Psoas muscle (tissue), 8 donors: ENCODE measurements around the gene ANKRD55. TPM values are rescaled to one million over a fixed set of nuclear protein-coding genes. Genes with fewer than 3 reads are reported as not detected.

Experiments
- ATAC-seq, 4 donors: fragments of 200-7000 bp; cut with Tn5 transposase; one replicate each; pipeline ENCODE4 v1.9.1; 2020; ENCODE audit warnings: moderate library complexity in 3 of 4, mild to moderate bottlenecking in 2 of 4
- DNase-seq, 2 donors: peaks; one replicate each; pipeline ENCODE4 v3.0.0-alpha.2; 2020
- H3K27ac ChIP-seq: fragments of 200-600 bp; one replicate; pipeline ENCODE4 v1.8.0; 2022
- H3K27me3 ChIP-seq, 3 donors: fragments of 200-600 bp in 1 of 3; one replicate each; pipeline versions ENCODE4 v1.6.1 to v1.8.0; 2013 to 2022; ENCODE audit warnings: low read length in 2 of 3, mild to moderate bottlenecking in 2 of 3, moderate library complexity in 1 of 3; ENCODE audit not compliant: insufficient read depth in 3 of 3
- H3K36me3 ChIP-seq, 2 donors: fragments of 200-600 bp in 1 of 2; one replicate each; pipeline versions ENCODE4 v1.6.1 to v1.8.0; 2013 to 2022; ENCODE audit warnings: low read depth in 1 of 2, mild to moderate bottlenecking in 1 of 2, moderate library complexity in 1 of 2; ENCODE audit not compliant: insufficient read depth in 1 of 2
- H3K4me1 ChIP-seq: fragments of 200-600 bp; one replicate; pipeline ENCODE4 v1.8.0; 2022
- H3K4me3 ChIP-seq: fragments of 200-600 bp; one replicate; pipeline ENCODE4 v1.8.0; 2022; ENCODE audit warnings: mild to moderate bottlenecking
- H3K9me3 ChIP-seq: fragments of 200-600 bp; one replicate; pipeline ENCODE4 v1.8.0; 2022
- CTCF ChIP-seq: fragments of 200-600 bp; IDR thresholded peaks from one replicate; pipeline ENCODE4 v1.8.0; 2022; ENCODE audit warnings: antibody characterized with exemption
- WGBS, 3 donors: extraction: QIAGEN DNeasy Blood & Tissue Kit; methylation state at CpG; one replicate each; pipeline versions ENCODE4 v1.1.6 to v1.1.7; 2013; 5-methylcytosine and 5-hydroxymethylcytosine counted together
- intact Hi-C, 2 donors: fragments of 100-400 bp; cut with DNase I; formaldehyde crosslinking; loops; one replicate each; pipeline versions ENCODE4 v1.11.0 to v1.14.2; 2022
- polyA plus RNA-seq, 3 donors: library from polyadenylated mRNA; stranded (reverse); fragments of 200-250 nt; gene quantifications; one replicate each; pipeline ENCODE4 v1.2.3, GENCODE V29; 2013
- total RNA-seq, 4 donors: library from RNA; stranded (reverse); fragmentation: NEBNext Ultra II Directional in 2 of 4; extraction: Animal tissue kit (Norgen Biotek cat#: 25700) in 2 of 4; gene quantifications; one replicate each; pipeline versions ENCODE4 v1.2.1 to v1.2.4, GENCODE V29; 2021 to 2023
- donor health status: healthy with polysubstance abuse.
- donor health status: DM: no; HTN: no; CAD: no; lungs with moderate emphysema.
- donor health status: Bipolar disorder and iron deficiency.
- donor health status: healthy.
- donor health status: DM: yes; HTN: yes; CAD: no.
- donor health status: DM: no; HTN: no; CAD: no.
- donor health status: DM: no; HTN: no; CAD: no.
- donor health status: DM: yes; HTN: yes; CAD: no.

Gene ANKRD55
- total and polyA plus RNA-seq, 7 donors = 0.01 to 0.04 TPM; not detected in 5

GRCh38 chr5:56130664-56131063 lies 102.5 kb downstream of the ANKRD55 start:
- ATAC-seq (no peak), DNase-seq (no peak)
- intact Hi-C loops = no loop called here
- Histone ChIP-seq H3K27ac (no peak overlapping the region), H3K4me3 (no peak overlapping the region), H3K9me3 (peaks cover 9% of the 10 kb centered on the region), H3K4me1 (no peaks in the 10 kb centered on the region), H3K36me3 (no peaks in the 10 kb centered on the region), H3K27me3 (no peaks in the 10 kb centered on the region)
- no peak for TF ChIP-seq CTCF
- 96 to 99% (median 98%) methylated on average over 2 of the region's 2 CpGs for WGBS, 3 donors

- DNase-seq (no peak), ATAC-seq (no peak)
- WGBS, 3 donors = 77 to 82% (median 77%) methylated on average over 4 of the region's 4 CpGs
- no peak overlapping the region for H3K4me3 ChIP-seq
- H3K9me3 ChIP-seq = peaks cover 9% of the 10 kb centered on the region
- intact Hi-C loops = no loop called here
- H3K36me3 ChIP-seq = no peaks in the 10 kb centered on the region
- no peak overlapping the region for H3K27ac ChIP-seq
- H3K4me1 ChIP-seq = no peaks in the 10 kb centered on the region
- H3K27me3 ChIP-seq = no peaks in the 10 kb centered on the region
- no peak for TF ChIP-seq CTCF
Measured at GRCh38 chr5:56129288-56129687, 103.8 kb downstream of the ANKRD55 start.

- TF ChIP-seq CTCF = no peak
- Histone ChIP-seq H3K9me3 (peaks cover 9% of the 10 kb centered on the region), H3K27ac (no peak overlapping the region), H3K4me3 (no peak overlapping the region), H3K36me3 (no peaks in the 10 kb centered on the region), H3K4me1 (no peaks in the 10 kb centered on the region), H3K27me3 (no peaks in the 10 kb centered on the region)
- intact Hi-C loops = no loop called here
- DNase-seq (no peak), ATAC-seq (no peak)
- WGBS, 3 donors = 45 to 59% (median 56%) methylated on average over 3 of the region's 3 CpGs
Measured at GRCh38 chr5:56128113-56128512, 105.0 kb downstream of the ANKRD55 start.

- Histone ChIP-seq H3K4me1 (no peaks in the 10 kb centered on the region), H3K36me3 (no peaks in the 10 kb centered on the region), H3K4me3 (no peak overlapping the region), H3K27me3 (no peaks in the 10 kb centered on the region), H3K27ac (no peak overlapping the region), H3K9me3 (peaks cover 9% of the 10 kb centered on the region)
- ATAC-seq (no peak), DNase-seq (no peak)
- WGBS, 3 donors = 74 to 87% (median 82%) methylated on average over 7 of the region's 7 CpGs
- TF ChIP-seq CTCF = no peak
- intact Hi-C loops = no loop called here
Measured at GRCh38 chr5:56126487-56127179, 106.5 kb downstream of the ANKRD55 start.
